Nucleus accumbens (tissue), 56 donors: ENCODE results near the gene RNF145.
"Not testable (repeated sequence)": the region's sequence is repeated elsewhere in the genome, so short reads cannot be mapped to it uniquely, and the experiment has no call there.

Experiments
- DNase-seq, 56 donors: peaks; one replicate each; lab custom pipeline; 2025; lab: John Stamatoyannopoulos, UW

RNF145 gene, protein sequence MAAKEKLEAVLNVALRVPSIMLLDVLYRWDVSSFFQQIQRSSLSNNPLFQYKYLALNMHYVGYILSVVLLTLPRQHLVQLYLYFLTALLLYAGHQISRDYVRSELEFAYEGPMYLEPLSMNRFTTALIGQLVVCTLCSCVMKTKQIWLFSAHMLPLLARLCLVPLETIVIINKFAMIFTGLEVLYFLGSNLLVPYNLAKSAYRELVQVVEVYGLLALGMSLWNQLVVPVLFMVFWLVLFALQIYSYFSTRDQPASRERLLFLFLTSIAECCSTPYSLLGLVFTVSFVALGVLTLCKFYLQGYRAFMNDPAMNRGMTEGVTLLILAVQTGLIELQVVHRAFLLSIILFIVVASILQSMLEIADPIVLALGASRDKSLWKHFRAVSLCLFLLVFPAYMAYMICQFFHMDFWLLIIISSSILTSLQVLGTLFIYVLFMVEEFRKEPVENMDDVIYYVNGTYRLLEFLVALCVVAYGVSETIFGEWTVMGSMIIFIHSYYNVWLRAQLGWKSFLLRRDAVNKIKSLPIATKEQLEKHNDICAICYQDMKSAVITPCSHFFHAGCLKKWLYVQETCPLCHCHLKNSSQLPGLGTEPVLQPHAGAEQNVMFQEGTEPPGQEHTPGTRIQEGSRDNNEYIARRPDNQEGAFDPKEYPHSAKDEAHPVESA

DNA sequence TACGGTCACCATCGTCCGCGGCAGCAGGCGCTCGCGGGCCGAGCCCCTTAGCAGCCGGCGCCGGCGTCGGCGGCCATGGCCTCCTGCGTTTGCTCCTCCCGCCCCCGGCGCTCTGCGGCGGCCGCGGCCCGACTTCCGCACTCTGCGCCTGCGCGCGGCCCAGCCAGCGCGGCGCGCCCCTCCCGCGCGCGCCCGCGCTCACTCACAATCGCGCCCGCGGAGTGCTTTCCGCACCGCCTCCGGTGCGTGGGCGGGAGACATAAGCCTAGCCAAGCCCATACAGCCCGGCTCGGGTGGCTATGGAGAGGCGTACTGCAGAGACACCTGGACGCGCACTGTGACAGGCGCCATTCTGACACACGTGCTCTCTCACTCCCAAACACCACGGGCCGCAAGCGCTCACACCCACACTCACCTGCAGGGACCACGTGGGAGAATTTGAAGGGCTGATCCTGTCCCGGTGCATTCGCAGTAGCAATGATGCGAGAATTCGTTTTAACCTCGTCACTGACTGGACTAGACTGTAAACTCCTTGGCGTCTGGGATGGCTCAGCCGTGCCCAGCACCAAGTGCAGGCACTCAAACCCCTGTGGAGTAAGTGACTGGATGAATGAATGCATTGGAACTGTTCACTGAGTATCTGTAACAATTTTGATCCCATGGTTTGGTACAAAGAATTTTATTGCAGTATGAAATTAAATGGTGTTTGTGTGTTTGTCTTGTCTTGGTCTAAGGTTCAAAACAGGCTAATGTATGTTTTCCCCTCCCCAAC, at the start of gene RNF145:
Gene RNF145 (minus strand): TSS at position 116 of the 772 bp plus-strand sequence. CDS start 5,936 bp downstream, outside the sequence.
- DNase-seq: peak in 55 of 56 donors; percentile 15 to 90 (median 72)

DNA sequence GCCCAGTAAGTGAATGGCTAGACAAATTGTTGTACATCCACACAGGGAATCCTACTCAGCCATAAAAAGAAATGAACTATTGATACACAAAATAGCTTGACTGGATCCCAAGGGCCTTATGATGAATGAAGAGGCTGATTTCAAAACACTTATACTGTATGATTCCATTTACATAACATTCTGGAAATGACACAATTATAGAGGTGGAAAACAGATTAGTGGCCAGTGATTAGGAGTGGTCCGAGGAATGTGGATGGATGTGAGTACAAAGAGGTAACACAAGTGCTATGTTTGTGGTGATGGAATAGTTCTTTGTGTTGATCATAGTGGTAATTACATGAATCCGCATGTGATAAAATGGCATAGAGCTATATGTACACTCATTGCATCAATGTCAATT, 49.0 kb upstream of the RNF145 start:
- no peak for DNase-seq

DNA sequence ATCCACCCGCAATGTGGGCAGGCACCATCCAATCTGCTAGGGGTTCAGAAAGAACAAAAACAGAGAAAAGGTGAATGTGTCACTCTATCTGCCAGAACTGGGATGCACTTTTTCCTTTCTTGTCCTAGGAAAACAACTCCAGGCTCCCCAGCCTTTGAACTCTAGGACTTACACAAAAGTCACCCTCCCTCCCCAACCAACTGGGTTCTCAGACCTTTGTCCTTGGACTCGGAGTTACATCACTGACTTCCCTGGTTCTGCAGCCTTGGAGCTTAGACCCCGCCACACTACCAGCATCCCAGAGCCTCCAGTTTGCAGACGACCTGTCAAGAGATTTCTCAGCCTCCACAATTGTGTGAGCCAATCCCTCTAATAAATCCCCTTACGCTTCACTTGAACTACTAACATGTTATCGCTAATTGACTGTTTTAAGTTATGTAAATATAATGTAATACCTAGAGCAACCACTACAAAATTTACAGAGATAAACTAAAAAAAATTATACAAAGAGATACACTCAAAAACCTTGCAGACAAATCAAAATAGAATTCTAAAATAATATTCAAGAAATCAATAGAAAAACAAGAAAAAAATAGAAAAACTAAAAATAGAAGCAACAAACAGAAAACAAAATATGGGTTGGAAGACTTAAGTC, 48.4 kb upstream of the RNF145 start:
- DNase-seq: no peak

DNA sequence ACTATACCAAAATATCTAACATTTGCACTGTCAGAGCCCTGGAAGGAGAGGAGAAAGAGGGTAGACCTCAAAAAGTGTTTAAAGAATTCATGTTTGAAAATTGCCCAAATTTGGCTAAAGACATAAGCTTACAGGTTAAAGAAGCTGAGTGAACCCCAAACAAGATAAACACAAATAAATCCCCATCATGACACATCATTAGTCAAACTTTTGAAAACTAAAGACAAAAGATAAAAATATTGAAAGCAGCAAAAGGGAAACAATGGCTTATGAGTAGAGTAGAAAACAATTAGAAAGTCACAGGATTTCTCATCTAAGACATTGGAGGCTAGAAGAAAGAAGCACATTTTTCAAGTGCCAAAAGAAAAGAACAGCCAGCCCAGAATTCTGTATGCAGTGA, 47.7 kb upstream of the RNF145 start:
- no peak for DNase-seq

DNA sequence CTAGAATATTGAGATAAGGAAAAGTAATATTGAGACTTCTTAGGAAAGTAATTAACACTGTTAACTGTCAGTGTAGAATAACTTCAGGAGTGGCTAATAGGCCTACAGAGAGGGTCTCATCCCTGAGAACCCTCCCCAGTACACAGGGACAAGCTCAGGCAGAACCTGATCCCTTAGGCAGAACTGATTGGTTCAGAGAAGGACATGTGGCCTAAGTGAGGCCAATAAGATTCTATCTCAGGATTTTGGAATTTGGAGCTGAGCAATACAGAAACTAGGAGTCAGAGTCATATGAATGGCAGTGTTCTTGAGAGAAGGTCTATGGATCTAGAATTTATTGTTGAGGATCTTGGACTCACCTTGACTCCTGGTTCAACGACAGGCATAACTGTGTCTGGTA, 42.8 kb upstream of the RNF145 start:
- no peak for DNase-seq

DNA sequence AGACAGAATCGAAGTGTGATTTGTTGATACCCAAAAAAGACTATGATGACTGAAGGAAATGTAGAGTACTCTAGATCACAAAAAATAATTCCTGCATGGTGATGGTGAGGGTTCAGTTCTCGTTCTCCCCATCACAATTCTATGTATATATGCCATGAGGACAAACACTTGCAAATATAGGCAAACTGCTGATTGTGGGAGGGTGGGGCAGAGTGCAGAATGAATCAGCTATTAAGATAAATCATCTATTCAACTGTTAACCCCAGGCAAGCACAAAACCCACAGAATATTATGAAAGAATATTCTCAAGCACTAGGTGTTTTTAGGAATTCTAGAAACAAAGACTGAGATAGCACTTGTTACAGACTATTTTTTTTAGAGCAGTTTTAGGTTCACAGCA, 39.8 kb upstream of the RNF145 start:
- no peak for DNase-seq

DNA sequence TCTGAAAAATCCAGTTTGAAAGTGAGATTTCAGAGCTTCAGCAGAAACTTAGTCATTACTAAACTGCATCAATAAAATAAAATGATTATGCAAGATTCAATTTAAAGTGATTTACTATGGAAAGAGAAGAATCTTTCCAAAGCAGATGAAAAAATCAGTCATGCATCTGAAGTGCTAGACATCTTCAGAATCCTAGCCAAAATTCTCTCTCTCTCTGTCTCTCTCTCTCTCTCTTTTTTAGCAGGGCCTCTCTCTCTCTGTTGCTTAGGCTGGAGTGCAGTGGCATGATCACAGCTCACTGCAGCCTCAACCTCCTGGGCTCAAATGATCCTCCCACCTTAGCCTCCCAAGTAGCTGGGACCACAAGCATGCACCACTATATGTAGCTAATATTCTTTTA, 35.5 kb upstream of the RNF145 start:
- DNase-seq: no peak

DNA sequence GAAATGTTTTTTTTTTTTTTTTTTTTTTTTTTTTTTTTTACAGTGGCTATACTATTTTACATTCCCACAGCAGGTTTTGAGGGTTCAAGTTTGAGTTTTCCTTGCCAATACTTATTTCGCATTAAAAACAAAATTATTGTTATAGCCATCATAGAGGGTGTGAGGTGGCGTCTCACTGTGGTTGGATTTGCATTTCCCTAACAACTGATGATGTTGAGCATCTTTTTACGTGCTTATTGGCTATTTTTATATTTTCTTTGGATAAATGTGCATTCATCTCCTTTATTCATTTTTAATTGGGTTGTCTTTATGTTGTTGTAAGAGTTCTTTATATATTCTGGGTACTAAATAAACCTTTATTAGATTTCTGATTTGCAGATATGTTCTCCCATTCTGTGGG, 34.8 kb upstream of the RNF145 start:
- DNase-seq: no peak

DNA sequence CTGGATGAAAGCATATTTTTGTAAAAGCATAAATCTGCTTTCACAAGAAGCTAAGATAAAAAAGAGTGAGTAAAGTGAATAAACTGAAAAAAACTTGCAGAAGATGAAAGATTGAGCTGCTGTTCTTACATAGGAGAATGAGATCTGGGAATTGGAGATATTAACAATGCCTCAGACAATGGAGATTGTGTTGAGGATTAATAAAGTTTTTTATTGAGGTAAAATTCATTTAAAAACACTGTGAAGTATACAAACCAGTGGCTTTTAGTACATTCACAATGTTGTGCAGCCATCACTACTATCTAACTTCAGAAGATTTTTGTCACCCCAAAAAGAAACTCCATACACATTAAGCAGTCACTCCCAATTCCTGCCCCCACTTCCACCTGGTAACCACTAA, 34.0 kb upstream of the RNF145 start:
- DNase-seq: no peak

DNA sequence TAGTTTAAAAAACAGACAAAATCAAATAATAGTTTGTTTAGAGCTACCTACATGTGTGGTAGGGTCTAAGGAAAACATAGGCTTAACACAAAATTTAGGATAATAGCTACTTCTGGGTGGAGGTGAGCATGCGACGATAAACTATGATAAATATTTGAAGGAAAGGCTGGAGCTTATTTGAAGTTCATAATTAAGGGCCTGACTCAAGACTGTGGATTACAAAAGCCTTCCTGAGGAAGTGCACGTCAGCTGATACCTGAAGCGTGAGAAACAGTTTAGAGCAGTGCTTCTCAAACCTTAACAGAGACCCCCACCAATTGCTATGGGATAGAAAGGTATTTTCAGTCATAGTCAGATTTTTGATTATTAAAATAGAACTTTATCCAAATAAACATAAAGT, 33.3 kb upstream of the RNF145 start:
- no peak for DNase-seq

DNA sequence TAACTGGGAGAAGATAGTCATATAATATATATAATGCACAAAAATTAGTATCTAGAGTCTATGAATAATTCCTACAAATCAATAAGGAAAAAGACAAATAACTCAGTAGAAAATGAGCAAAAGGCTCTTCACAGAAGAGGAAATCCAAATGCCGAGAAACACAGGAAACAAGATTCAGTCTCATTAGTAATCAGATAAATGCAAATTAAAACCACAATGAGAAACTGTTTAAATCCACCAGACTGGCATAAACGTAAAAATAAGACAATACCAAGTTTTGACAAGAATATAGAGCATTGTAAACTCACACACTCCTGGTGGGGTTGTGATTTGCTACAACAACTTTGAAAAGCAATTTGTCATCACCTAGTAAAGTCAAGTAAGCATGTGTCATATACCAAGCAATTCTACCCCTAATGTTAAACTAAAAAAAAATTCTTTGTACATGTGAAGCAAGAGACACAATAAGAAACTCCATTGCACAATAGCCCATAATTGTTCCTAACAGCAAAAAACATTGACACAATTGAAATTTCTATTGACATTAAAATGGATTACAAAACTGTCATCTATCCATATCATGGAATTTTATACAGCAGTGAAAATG, 32.7 kb upstream of the RNF145 start:
- DNase-seq: no peak

DNA sequence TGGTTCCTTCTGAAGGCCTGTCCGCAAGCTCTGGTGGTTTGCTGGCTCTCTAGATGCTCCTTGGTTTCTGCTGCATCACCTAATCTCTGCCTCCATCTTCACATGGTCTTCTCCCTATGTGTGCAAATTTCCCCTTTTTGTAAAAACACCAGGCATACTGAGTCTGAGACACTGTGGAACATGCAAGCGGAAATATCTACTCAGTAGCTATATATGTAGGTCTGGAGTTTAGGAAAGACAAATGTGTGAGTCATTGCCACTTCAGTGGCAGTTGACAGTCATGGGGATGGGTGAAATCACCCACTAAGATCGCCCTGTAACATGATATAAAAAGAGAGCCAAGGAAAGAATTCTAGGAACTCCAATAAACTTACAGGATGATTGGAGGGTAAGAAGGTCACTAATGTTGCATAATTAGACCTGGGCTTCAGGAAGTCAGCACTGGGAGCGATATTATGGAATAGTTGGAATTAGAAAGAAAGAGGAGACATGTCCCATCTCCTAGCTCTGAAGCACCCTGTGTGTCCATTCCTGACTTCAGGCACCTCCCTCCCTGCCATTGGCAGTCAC, 31.0 kb upstream of the RNF145 start:
- DNase-seq: no peak

DNA sequence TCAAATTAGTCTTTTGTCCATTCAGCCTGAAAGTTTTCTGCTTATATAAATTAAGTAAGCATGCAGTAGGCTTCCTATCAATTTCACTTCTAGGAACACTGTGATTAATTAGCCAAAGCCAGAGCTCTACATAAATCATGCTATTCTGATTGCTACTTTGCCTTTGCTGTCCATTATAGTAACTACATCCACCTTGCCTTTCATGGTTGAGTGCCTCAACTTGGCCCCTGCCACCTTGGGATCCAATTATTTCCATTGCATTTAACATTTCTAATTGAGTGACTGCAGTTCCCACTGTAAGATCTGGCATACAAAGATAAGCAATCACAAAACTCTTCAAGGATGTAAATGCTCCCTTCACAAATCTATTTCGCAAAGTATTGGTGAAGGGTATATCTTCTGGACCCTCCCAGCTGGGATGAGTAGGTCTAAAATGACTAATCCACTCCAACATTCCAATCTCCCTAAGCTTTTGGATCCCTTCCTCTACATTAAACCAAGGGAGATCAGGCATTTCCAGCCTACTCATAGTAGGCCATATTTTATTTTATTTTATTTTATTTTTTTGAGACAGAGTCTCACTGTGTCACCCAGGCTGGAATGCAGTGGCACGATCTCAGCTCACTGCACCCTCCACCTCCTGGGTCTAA, 26.6 kb upstream of the RNF145 start:
- DNase-seq: not testable (repeated sequence)

DNA sequence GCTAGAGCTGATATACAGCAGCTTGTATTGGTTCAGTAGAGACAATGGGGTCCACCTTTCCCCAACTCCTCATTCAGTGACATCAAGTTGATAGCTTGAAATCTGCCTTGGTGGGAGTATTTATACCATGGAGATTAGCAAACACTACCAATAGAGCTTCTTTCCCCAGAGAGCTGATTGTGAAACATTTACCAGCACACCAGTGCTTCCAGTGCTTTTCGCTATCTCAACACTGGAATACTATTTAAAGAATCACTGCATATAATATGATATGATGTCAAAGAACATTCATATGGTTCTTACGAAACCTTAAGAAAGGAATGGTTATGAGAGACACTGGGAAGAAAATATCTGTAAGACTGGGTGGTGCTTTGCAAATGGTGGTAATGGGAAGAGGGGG, 21.8 kb upstream of the RNF145 start:
- DNase-seq: no peak

DNA sequence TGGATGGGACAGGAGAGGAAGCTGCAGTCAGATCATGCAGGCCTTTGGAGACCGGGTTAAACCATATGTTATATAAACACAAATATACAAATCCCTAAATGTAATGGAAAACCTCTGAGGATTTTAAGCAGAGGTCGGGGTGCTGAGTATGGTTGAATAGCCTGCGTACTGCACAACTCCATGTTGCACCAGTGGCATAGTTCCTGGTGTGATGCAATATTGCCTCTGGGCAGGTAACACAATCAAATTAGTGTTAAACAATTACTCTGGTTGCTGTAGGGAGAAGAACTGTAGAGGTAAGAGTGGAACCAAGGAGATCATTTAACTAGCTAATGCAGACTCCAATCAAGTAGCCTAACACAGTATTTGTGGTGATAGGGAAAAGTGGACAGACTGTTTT, 21.3 kb upstream of the RNF145 start:
- no peak for DNase-seq

DNA sequence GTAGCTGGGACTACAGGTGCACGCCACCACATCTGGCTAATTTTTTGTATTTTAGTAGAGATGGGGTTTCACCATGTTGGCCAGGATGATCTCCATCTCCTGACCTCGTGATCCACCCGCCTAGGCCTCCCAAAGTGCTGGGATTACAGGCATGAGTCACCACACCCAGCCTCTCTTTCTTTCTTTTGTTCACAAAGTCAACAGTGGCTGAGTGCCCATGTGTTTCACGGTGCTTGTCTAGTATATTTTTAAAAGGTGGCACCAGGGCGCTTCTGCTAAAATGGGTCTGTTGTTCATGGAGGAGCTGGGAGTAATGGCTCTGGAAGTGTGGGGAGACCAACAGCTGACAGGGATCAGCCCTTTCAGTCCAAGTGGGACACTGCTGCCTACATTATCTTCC, 18.7 kb upstream of the RNF145 start:
- not testable (repeated sequence) for DNase-seq

DNA sequence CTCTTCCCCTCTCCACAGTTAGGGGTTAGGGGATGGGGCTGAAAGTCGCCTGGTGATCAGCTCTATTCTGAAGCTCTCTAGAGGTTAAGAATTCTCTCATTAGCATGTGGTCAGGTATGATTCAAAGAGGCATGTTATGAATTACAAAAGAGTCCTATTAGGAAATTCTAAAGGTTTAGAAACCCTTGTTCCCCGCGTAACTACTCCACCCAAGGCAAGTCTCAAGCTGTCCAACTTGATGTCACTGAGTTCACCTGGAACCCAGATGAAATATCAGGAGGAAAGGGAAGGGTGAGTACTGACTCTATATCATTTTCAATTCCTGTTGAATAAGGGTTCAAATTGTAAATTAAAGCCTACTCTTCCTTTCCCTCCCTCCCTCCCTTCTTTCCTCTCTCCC, 18.1 kb upstream of the RNF145 start:
- DNase-seq: no peak

DNA sequence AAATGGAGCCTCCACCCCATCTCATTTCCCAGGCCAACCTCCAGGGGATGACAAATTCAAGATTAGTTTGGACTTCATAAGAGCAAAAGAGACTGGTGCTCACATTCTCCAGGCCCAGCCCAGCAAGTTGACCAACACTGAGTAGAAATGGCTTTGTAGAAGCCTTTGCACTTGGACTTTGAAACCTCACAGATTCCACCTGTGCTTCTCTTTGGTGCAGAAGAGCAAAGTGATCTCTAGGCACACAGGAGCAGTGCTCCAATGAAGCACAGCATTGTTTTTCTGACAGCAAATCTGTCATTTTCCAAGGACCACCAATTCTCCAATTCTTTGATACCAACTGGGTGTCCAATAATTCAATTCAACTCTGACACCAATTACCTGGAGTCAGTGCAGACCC, 17.1 kb upstream of the RNF145 start:
- no peak for DNase-seq

DNA sequence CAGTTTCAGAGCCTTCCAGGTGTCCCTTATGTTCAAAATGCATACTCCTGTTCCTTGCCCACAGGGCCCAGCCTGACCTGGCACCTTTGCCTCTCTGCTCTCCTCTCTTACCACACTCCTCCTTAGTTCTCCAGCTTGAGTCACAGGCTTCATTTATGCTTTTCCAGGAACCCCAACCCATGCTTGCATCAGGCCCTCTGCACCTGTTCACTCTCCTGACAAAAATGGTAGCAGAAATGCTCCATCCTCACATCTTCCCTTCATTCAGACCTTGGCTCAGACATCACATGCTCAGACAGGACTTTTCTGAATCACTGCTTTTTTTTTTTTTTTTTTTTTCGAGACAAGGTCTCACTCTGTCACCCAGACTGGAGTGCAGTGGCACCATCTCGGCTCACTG, 15.1 kb upstream of the RNF145 start:
- no peak for DNase-seq

DNA sequence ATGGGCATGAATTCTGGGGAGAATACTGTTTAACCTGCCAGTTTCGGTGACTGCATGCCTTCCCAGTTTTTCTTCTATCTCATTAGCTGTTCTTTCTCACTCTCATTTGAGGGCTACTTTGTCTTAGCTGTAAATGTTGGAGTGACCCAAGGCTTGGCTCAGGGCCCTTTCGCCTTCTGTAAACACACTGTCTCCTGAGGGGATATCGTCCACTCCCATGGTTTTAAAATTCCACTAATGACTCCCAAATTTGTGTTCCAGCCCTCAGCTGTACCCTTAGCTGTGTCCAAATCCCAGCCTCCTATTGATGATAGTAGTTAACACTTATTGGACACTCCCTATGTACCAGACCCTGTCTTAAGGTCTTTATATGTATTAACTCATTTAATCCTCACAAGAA, 14.1 kb upstream of the RNF145 start:
- DNase-seq: no peak
